Measurements from ENCODE around the gene SEMA5A. TPM values are rescaled to one million over a fixed set of nuclear protein-coding genes. Genes with fewer than 3 reads are reported as not detected.

Gene SEMA5A
- total and polyA plus RNA-seq, 2 donors (not counting 1 experiment from before 2014, with no cell fraction given): not detected

GRCh38 chr5:9533562-9534364 is 12.1 kb downstream of the SEMA5A start:
- CTCF ChIA-PET: no interaction called here
- TF ChIP-seq EZH2 (IDR thresholded peaks at IDR 0.05; ENCODE audit: borderline replicate concordance, insufficient read depth, low read depth, low read length, poor library complexity, severe bottlenecking) (no peak), CTCF (IDR thresholded peaks at IDR 0.05) (no peak)
- WGBS (ENCODE audit: insufficient coverage): 87% methylated on average over 7 of the region's 7 CpGs
- Histone ChIP-seq H3K36me3 (replicated peaks in 1 of 2; ENCODE audit: control extremely low read depth in 1 of 2, control insufficient read depth in 1 of 2, extremely low read depth in 1 of 2, insufficient read depth in 2 of 2, low read length in 1 of 2) (no peaks in the 10 kb centered on the region), H3K4me2 (replicated peaks; ENCODE audit: low read depth, low read length, poor library complexity, severe bottlenecking) (no peak overlapping the region), H3K4me1 (ENCODE audit: control insufficient read depth in 2 of 2, insufficient read depth in 2 of 2, low read length in 2 of 2) (no peaks in the 10 kb centered on the region), H3K27me3 (replicated peaks in 1 of 4; ENCODE audit: control extremely low read depth in 1 of 4, control insufficient read depth in 3 of 4, insufficient read depth in 4 of 4, low read length in 3 of 4) (no peaks in the 10 kb centered on the region), H3K27ac (ENCODE audit: low read length in 2 of 2) (no peak overlapping the region), H3K79me2 (ENCODE audit: control insufficient read depth, insufficient read depth, low read length) (no peaks in the 10 kb centered on the region), H4K20me1 (ENCODE audit: control insufficient read depth, insufficient read depth, low read length, poor library complexity, severe bottlenecking) (no peaks in the 10 kb centered on the region), H3K4me3 (ENCODE audit: control extremely low read depth in 1 of 5, extremely low read depth in 1 of 5, insufficient read depth in 1 of 5, low read depth in 2 of 5, low read length in 4 of 5) (no peak overlapping the region), H2AFZ (ENCODE audit: insufficient read depth, low read depth, low read length, poor library complexity, severe bottlenecking) (no peak overlapping the region), H3K9ac (ENCODE audit: low read length) (no peak overlapping the region), H3K9me3 (ENCODE audit: control extremely low read depth in 1 of 3, control insufficient read depth in 2 of 3, insufficient read depth in 1 of 3, low read length in 2 of 3) (peaks cover 0 to 3% (median 0%) of the 10 kb centered on the region in 3 donors)
- intact Hi-C loops (cut with micrococcal nuclease): no loop called here
- Mint-ChIP-seq H3K4me1 (no peaks in the 10 kb centered on the region), H3K27ac (no peak overlapping the region), H3K27me3 (no peaks in the 10 kb centered on the region), H3K4me3 (no peak overlapping the region), H3K9me3 (ENCODE audit: insufficient read depth) (no peaks in the 10 kb centered on the region)
- no peak for DNase-seq
- POLR2A ChIA-PET: no interaction called here
- ATAC-seq (ENCODE audit: low read depth): no peak

- Histone ChIP-seq H3K9ac (ENCODE audit: low read length) (no peak overlapping the region), H3K36me3 (replicated peaks in 1 of 2; ENCODE audit: control extremely low read depth in 1 of 2, control insufficient read depth in 1 of 2, extremely low read depth in 1 of 2, insufficient read depth in 2 of 2, low read length in 1 of 2) (no peaks in the 10 kb centered on the region), H2AFZ (ENCODE audit: insufficient read depth, low read depth, low read length, poor library complexity, severe bottlenecking) (no peak overlapping the region), H4K20me1 (ENCODE audit: control insufficient read depth, insufficient read depth, low read length, poor library complexity, severe bottlenecking) (no peaks in the 10 kb centered on the region), H3K4me3 (ENCODE audit: control extremely low read depth in 1 of 5, extremely low read depth in 1 of 5, insufficient read depth in 1 of 5, low read depth in 2 of 5, low read length in 4 of 5) (no peak overlapping the region), H3K27ac (ENCODE audit: low read length in 2 of 2) (no peak overlapping the region), H3K79me2 (ENCODE audit: control insufficient read depth, insufficient read depth, low read length) (no peaks in the 10 kb centered on the region), H3K27me3 (replicated peaks in 1 of 4; ENCODE audit: control extremely low read depth in 1 of 4, control insufficient read depth in 3 of 4, insufficient read depth in 4 of 4, low read length in 3 of 4) (no peaks in the 10 kb centered on the region), H3K9me3 (ENCODE audit: control extremely low read depth in 1 of 3, control insufficient read depth in 2 of 3, insufficient read depth in 1 of 3, low read length in 2 of 3) (peaks cover 0 to 3% (median 0%) of the 10 kb centered on the region in 3 donors), H3K4me1 (ENCODE audit: control insufficient read depth in 2 of 2, insufficient read depth in 2 of 2, low read length in 2 of 2) (no peaks in the 10 kb centered on the region), H3K4me2 (replicated peaks; ENCODE audit: low read depth, low read length, poor library complexity, severe bottlenecking) (no peak overlapping the region)
- no peak overlapping the region for H3K27ac Mint-ChIP-seq
- POLR2A ChIA-PET: no interaction called here
- intact Hi-C loops (cut with micrococcal nuclease): no loop called here
- WGBS (ENCODE audit: insufficient coverage): no CpG with 5 or more reads among the region's 4 CpGs
- no peak for DNase-seq
- H3K4me1 Mint-ChIP-seq: no peaks in the 10 kb centered on the region
- no peak overlapping the region for H3K4me3 Mint-ChIP-seq
- H3K27me3 Mint-ChIP-seq: no peaks in the 10 kb centered on the region
- CTCF ChIA-PET: no interaction called here
- no peak for ATAC-seq (ENCODE audit: low read depth)
- TF ChIP-seq EZH2 (IDR thresholded peaks at IDR 0.05; ENCODE audit: borderline replicate concordance, insufficient read depth, low read depth, low read length, poor library complexity, severe bottlenecking) (no peak), CTCF (IDR thresholded peaks at IDR 0.05) (no peak)
- H3K9me3 Mint-ChIP-seq (ENCODE audit: insufficient read depth): no peaks in the 10 kb centered on the region
Measured at GRCh38 chr5:9533096-9533495, 12.8 kb downstream of the SEMA5A start.

Data from B cell (primary cell).